PC-9 (cell line): Measurements from ENCODE around the gene SIK2. TPM values are rescaled to one million over a fixed set of nuclear protein-coding genes. Genes with fewer than 3 reads are reported as not detected.

Source experiments
- BruUV-seq: library from RNA; stranded (reverse); fragments of 400-500 nt; replicated peaks from 2 replicates; lab custom pipeline; 2021; lab: Mats Ljungman, UMichigan
- CTCF ChIA-PET: fragments of 300-600 bp; sonication (Branson Sonifier 250); formaldehyde crosslinking; loops from one replicate; lab custom pipeline; 2022; ENCODE audit warnings: antibody characterized with exemption; lab: Charles Lee
- POLR2A ChIA-PET: fragments of 300-600 bp; sonication (Branson Sonifier 250); formaldehyde crosslinking; loops from one replicate; lab custom pipeline; 2022; ENCODE audit warnings: antibody characterized with exemption; ENCODE audit not compliant: unreplicated experiment; lab: Charles Lee
- DNase-seq, 2 experiments: peaks; one replicate each; pipeline versions ENCODE4 v3.0.0 to v3.0.0-alpha.2; 2015 to 2022; ENCODE audit warnings: mixed read lengths in 1 of 2
- H2AFZ ChIP-seq: fragments of 200-600 bp; sonication (generic); 2 replicates; pipeline ENCODE4 v1.8.1; 2017; ENCODE audit warnings: antibody characterized with exemption
- H3F3A ChIP-seq: fragments of 200-600 bp; sonication (generic); 2 replicates; pipeline ENCODE4 v1.8.1; 2017; ENCODE audit warnings: antibody characterized with exemption, mild to moderate bottlenecking, low read depth; ENCODE audit not compliant: insufficient read depth
- H3K27ac ChIP-seq: fragments of 200-600 bp; sonication (generic); 2 replicates; pipeline ENCODE4 v1.6.1; 2016; ENCODE audit warnings: mixed run types
- H3K27me3 ChIP-seq: fragments of 200-600 bp; sonication (generic); 2 replicates; pipeline ENCODE4 v1.6.1; 2016; ENCODE audit warnings: low read depth, mixed run types; ENCODE audit not compliant: insufficient read depth
- H3K36me3 ChIP-seq: fragments of 200-600 bp; sonication (generic); 2 replicates; pipeline ENCODE4 v1.6.1; 2016; ENCODE audit warnings: low read depth, mixed run types
- H3K4me1 ChIP-seq: fragments of 200-600 bp; sonication (generic); replicated peaks from 2 replicates; pipeline ENCODE4 v1.6.1; 2016; ENCODE audit warnings: mixed run types; ENCODE audit not compliant: insufficient read depth
- H3K4me2 ChIP-seq: fragments of 200-600 bp; sonication (generic); 2 replicates; pipeline ENCODE4 v1.6.1; 2017; ENCODE audit warnings: mixed run types
- H3K4me3 ChIP-seq: fragments of 200-600 bp; sonication (generic); 2 replicates; pipeline ENCODE4 v1.6.1; 2016; ENCODE audit warnings: mixed run types
- H3K79me2 ChIP-seq: fragments of 200-600 bp; sonication (generic); 2 replicates; pipeline ENCODE4 v1.6.1; 2017; ENCODE audit warnings: low read depth, mixed run types
- H3K9me2 ChIP-seq: fragments of 200-600 bp; sonication (generic); 2 replicates; pipeline ENCODE4 v1.8.1; 2017; ENCODE audit warnings: mild to moderate bottlenecking; ENCODE audit not compliant: insufficient read depth
- H3K9me3 ChIP-seq: fragments of 200-600 bp; sonication (generic); 2 replicates; pipeline ENCODE4 v1.8.1; 2016; ENCODE audit warnings: low read depth; ENCODE audit not compliant: insufficient read depth
- H4K20me1 ChIP-seq: fragments of 200-600 bp; sonication (generic); 2 replicates; pipeline ENCODE4 v1.8.1; 2017; ENCODE audit not compliant: insufficient read depth
- CTCF ChIP-seq: fragments of 200-600 bp; sonication (generic); conservative IDR thresholded peaks from 2 replicates; pipeline ENCODE4 v1.6.1; 2017; ENCODE audit warnings: mixed run types, antibody characterized with exemption, mild to moderate bottlenecking, moderate library complexity
- EZH2 ChIP-seq: fragments of 200-600 bp; sonication (generic); IDR thresholded peaks from 2 replicates; pipeline ENCODE4 v1.8.0; 2017; ENCODE audit warnings: antibody characterized with exemption, low read depth
- intact Hi-C: fragments of 100-400 bp; cut with micrococcal nuclease; formaldehyde crosslinking; loops from one replicate; pipeline ENCODE4 v1.10.0; 2022; ENCODE audit not compliant: unreplicated experiment
- total RNA-seq: library from RNA; stranded (reverse); gene quantifications from 2 replicates; pipeline ENCODE4 v1.2.3, GENCODE V29; 2021

The SIK2 gene
- total RNA-seq, 1 experiment from 2014 or later, result 16.2 TPM

- H3K27ac ChIP-seq, result no peak overlapping the region
- POLR2A ChIA-PET, result no interaction called here
- CTCF ChIA-PET, result no interaction called here
- H3F3A ChIP-seq, result no peaks in the 10 kb centered on the region; the same call in 1 of the 2 replicates
- H3K4me2 ChIP-seq, result no peak overlapping the region
- peaks cover 26% of the 10 kb centered on the region for H3K36me3 ChIP-seq
- no peaks in the 10 kb centered on the region for H3K9me3 ChIP-seq
- H3K4me3 ChIP-seq, result no peak overlapping the region
- BruUV-seq, result no TSS peak
- no peaks in the 10 kb centered on the region for H3K27me3 ChIP-seq
- H2AFZ ChIP-seq, result no peak overlapping the region
- TF ChIP-seq EZH2 (no peak), CTCF (no peak)
- no peaks in the 10 kb centered on the region for H3K79me2 ChIP-seq
- no peaks in the 10 kb centered on the region for H4K20me1 ChIP-seq
- intact Hi-C loops, result no loop called here
- no peaks in the 10 kb centered on the region for H3K4me1 ChIP-seq
- DNase-seq, result peak in 1 of 2 experiments; percentile 24
- H3K9me2 ChIP-seq, result no peaks in the 10 kb centered on the region
Measured at GRCh38 chr11:111726301-111726713, 124.1 kb downstream of the SIK2 start.

- Histone ChIP-seq H3F3A (no peaks in the 10 kb centered on the region; the same call in 1 of the 2 replicates), H4K20me1 (no peaks in the 10 kb centered on the region), H3K36me3 (peaks cover 15% of the 10 kb centered on the region), H3K27me3 (no peaks in the 10 kb centered on the region), H3K4me3 (no peak overlapping the region), H3K4me2 (no peak overlapping the region), H3K9me3 (no peaks in the 10 kb centered on the region), H3K79me2 (no peaks in the 10 kb centered on the region), H3K9me2 (no peaks in the 10 kb centered on the region), H3K27ac (no peak overlapping the region), H2AFZ (no peak overlapping the region), H3K4me1 (no peaks in the 10 kb centered on the region)
- intact Hi-C loops, result no loop called here
- TF ChIP-seq CTCF, result no peak
- no peak for TF ChIP-seq EZH2
- DNase-seq, result no peak
- ChIA-PET CTCF (no interaction called here), POLR2A (no interaction called here)
- BruUV-seq, result no TSS peak
Measured at GRCh38 chr11:111727431-111727830, 125.2 kb downstream of the SIK2 start.

GRCh38 chr11:111729071-111729830 lies 127.0 kb downstream of the SIK2 start:
- DNase-seq, result peak in 1 of 2 experiments; percentile 32
- H3K79me2 ChIP-seq, result no peaks in the 10 kb centered on the region
- no peaks in the 10 kb centered on the region for H3K9me3 ChIP-seq
- H4K20me1 ChIP-seq, result no peaks in the 10 kb centered on the region
- H3K27me3 ChIP-seq, result no peaks in the 10 kb centered on the region
- H3K27ac ChIP-seq, result no peak overlapping the region
- H3K36me3 ChIP-seq, result peaks cover 9% of the 10 kb centered on the region; the same call in 1 of the 2 replicates
- no TSS peak for BruUV-seq
- CTCF ChIA-PET, result no interaction called here
- H3K4me2 ChIP-seq, result no peak overlapping the region
- TF ChIP-seq EZH2, result no peak
- TF ChIP-seq CTCF, result no peak
- H3K9me2 ChIP-seq, result no peaks in the 10 kb centered on the region
- no peak overlapping the region for H2AFZ ChIP-seq
- intact Hi-C loops, result no loop called here
- POLR2A ChIA-PET, result no interaction called here
- H3F3A ChIP-seq, result no peaks in the 10 kb centered on the region; the same call in 1 of the 2 replicates
- H3K4me1 ChIP-seq, result peaks cover 1% of the 10 kb centered on the region; the same call in 1 of the 2 replicates
- H3K4me3 ChIP-seq, result no peak overlapping the region
